ENCODE data around the gene COL4A2. TPM values are rescaled to one million over a fixed set of nuclear protein-coding genes. Genes with fewer than 3 reads are reported as not detected.

Gene COL4A2
- polyA plus RNA-seq, 1 donor (not counting 4 experiments of a cell fraction or from before 2014, with no cell fraction given): 30.7 TPM

DNA sequence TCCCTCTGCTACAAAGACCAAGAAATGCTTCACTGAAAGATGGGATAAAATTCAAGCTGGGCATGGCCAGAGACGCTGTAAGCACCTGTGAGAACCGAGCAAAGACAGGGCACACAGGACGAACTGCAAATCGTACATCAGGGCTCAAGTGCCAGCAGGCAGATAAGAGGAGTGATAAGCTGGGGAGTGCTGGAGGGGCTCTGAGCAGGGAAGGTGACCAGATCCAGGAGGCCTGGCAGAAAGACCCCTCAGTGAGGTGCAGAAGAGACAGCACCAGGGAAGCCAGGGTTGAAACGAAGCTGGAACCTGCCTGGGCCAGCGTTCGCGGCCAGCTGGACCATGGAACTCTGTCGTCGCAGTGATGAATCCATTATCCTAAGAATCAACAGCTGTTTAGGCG is 244.2 kb downstream of the COL4A2 start:
- no peaks in the 10 kb centered on the region for H3K36me3 ChIP-seq (ENCODE audit: control insufficient read depth in 2 of 2, extremely low read depth in 1 of 2, insufficient read depth in 2 of 2, low read length in 2 of 2)
- no peaks in the 10 kb centered on the region for H3K79me2 ChIP-seq (ENCODE audit: control insufficient read depth, insufficient read depth, low read length)
- FAIRE-seq: no peak
- no peaks in the 10 kb centered on the region for H3K9me3 ChIP-seq (ENCODE audit: control insufficient read depth, low read depth, low read length)
- dilution Hi-C loops (cut with MboI; ENCODE audit: extremely low pct_ligation_motif_present, low sequenced_read_pairs): no loop called here
- DNase-seq (ENCODE audit: low read depth, low spot score): no peak
- TF ChIP-seq, protein P1, sequence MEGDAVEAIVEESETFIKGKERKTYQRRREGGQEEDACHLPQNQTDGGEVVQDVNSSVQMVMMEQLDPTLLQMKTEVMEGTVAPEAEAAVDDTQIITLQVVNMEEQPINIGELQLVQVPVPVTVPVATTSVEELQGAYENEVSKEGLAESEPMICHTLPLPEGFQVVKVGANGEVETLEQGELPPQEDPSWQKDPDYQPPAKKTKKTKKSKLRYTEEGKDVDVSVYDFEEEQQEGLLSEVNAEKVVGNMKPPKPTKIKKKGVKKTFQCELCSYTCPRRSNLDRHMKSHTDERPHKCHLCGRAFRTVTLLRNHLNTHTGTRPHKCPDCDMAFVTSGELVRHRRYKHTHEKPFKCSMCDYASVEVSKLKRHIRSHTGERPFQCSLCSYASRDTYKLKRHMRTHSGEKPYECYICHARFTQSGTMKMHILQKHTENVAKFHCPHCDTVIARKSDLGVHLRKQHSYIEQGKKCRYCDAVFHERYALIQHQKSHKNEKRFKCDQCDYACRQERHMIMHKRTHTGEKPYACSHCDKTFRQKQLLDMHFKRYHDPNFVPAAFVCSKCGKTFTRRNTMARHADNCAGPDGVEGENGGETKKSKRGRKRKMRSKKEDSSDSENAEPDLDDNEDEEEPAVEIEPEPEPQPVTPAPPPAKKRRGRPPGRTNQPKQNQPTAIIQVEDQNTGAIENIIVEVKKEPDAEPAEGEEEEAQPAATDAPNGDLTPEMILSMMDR (optimal IDR thresholded peaks at IDR 0.05 in 1 of 3, IDR thresholded peaks at IDR 0.05 in 1 of 3, conservative IDR thresholded peaks at IDR 0.05 in 1 of 3; ENCODE audit: extremely low read depth in 1 of 3, insufficient read depth in 2 of 3, low read length in 3 of 3): no peak
- no peak for TF ChIP-seq EZH2 (IDR thresholded peaks at IDR 0.05; ENCODE audit: low read length)
- H3K9ac ChIP-seq (ENCODE audit: control insufficient read depth, extremely low read depth, insufficient read depth, low read length): no peak overlapping the region
- no peaks in the 10 kb centered on the region for H3K9me1 ChIP-seq (ENCODE audit: control insufficient read depth, extremely low read depth, insufficient read depth, low read length)
- no peak overlapping the region for H3K4me2 ChIP-seq (ENCODE audit: control insufficient read depth, extremely low read depth, insufficient read depth, low read depth, low read length)
- no peaks in the 10 kb centered on the region for H4K20me1 ChIP-seq (ENCODE audit: control insufficient read depth, extremely low read depth, insufficient read depth, low read length)
- H3K27me3 ChIP-seq (ENCODE audit: control insufficient read depth, extremely low read depth, insufficient read depth, low read length): no peaks in the 10 kb centered on the region
- no peaks in the 10 kb centered on the region for H3K4me1 ChIP-seq (ENCODE audit: control insufficient read depth, extremely low read depth, insufficient read depth, low read length)
- no peak overlapping the region for H3K27ac ChIP-seq (ENCODE audit: control insufficient read depth, insufficient read depth, low read length)
- no peak overlapping the region for H2AFZ ChIP-seq (ENCODE audit: control insufficient read depth, low read length)
- no peak overlapping the region for H3K4me3 ChIP-seq (ENCODE audit: control insufficient read depth in 2 of 3, extremely low read depth in 1 of 3, insufficient read depth in 2 of 3, low read depth in 1 of 3, low read length in 3 of 3)

DNA sequence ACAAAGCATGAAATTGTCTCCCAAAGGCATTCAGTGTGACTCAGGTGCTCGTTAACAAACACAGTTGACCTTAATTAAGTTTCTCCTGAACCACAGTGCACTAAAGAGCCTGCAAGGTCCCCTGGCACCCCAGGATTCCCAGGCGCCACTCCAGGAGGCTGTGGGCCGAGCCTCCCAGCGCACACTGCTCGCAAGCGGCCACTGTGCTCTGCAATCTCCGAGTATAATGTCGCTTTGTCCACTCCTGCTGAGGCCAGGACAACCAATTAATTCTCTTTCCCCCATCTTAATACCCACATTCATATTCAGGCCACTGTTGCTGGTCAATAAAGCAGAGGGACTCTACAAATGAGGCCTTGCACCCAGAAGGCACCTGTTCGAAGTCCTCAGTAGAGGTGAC is 245.7 kb downstream of the COL4A2 start:
- no peak for FAIRE-seq
- TF ChIP-seq, protein P1 (optimal IDR thresholded peaks at IDR 0.05 in 1 of 3, IDR thresholded peaks at IDR 0.05 in 1 of 3, conservative IDR thresholded peaks at IDR 0.05 in 1 of 3; ENCODE audit: extremely low read depth in 1 of 3, insufficient read depth in 2 of 3, low read length in 3 of 3): no peak
- no peak for TF ChIP-seq EZH2 (IDR thresholded peaks at IDR 0.05; ENCODE audit: low read length)
- dilution Hi-C loops (cut with MboI; ENCODE audit: extremely low pct_ligation_motif_present, low sequenced_read_pairs): no loop called here

More for the DNA sequence above, 245.7 kb downstream of the COL4A2 start:
- Histone ChIP-seq H3K4me3 (ENCODE audit: control insufficient read depth in 2 of 3, extremely low read depth in 1 of 3, insufficient read depth in 2 of 3, low read depth in 1 of 3, low read length in 3 of 3) (no peak overlapping the region), H3K4me2 (ENCODE audit: control insufficient read depth, extremely low read depth, insufficient read depth, low read depth, low read length) (no peak overlapping the region), H3K36me3 (ENCODE audit: control insufficient read depth in 2 of 2, extremely low read depth in 1 of 2, insufficient read depth in 2 of 2, low read length in 2 of 2) (no peaks in the 10 kb centered on the region), H2AFZ (ENCODE audit: control insufficient read depth, low read length) (no peak overlapping the region), H3K79me2 (ENCODE audit: control insufficient read depth, insufficient read depth, low read length) (no peaks in the 10 kb centered on the region), H4K20me1 (ENCODE audit: control insufficient read depth, extremely low read depth, insufficient read depth, low read length) (no peaks in the 10 kb centered on the region), H3K27ac (ENCODE audit: control insufficient read depth, insufficient read depth, low read length) (no peak overlapping the region), H3K9me1 (ENCODE audit: control insufficient read depth, extremely low read depth, insufficient read depth, low read length) (no peaks in the 10 kb centered on the region), H3K4me1 (ENCODE audit: control insufficient read depth, extremely low read depth, insufficient read depth, low read length) (no peaks in the 10 kb centered on the region), H3K9ac (ENCODE audit: control insufficient read depth, extremely low read depth, insufficient read depth, low read length) (no peak overlapping the region), H3K9me3 (ENCODE audit: control insufficient read depth, low read depth, low read length) (no peaks in the 10 kb centered on the region), H3K27me3 (ENCODE audit: control insufficient read depth, extremely low read depth, insufficient read depth, low read length) (no peaks in the 10 kb centered on the region)
- no peak for DNase-seq (ENCODE audit: low read depth, low spot score)

Data from keratinocyte (primary cell).